T-cell (primary cell): ENCODE results near the gene CSNK1E. TPM values are rescaled to one million over a fixed set of nuclear protein-coding genes. Genes with fewer than 3 reads are reported as not detected.

Experiments used
- ATAC-seq, 4 experiments: fragments of 200-7000 bp in 3 of 4; fragments of 150-1000 bp in 1 of 4; cut with Tn5 transposase; replicated peaks in 1 of 4; 1 replicate in 3 of 4; 2 replicates in 1 of 4; pipeline ENCODE4 v1.10.0; 2021; ENCODE audit warnings: moderate library complexity in 3 of 4, mild to moderate bottlenecking in 2 of 4, moderate number of reproducible peaks in 1 of 4
- CTCF ChIA-PET, 2 donors: fragments of 300-600 bp; sonication (Branson Sonifier 250); formaldehyde crosslinking; loops; one replicate each; lab custom pipeline; 2022; ENCODE audit warnings: antibody characterized with exemption in 2 of 2; lab: Charles Lee
- POLR2A ChIA-PET, 2 donors: fragments of 300-600 bp; sonication (Branson Sonifier 250); formaldehyde crosslinking; loops; one replicate each; lab custom pipeline; 2022; ENCODE audit warnings: antibody characterized with exemption in 2 of 2; lab: Charles Lee
- DNase-seq, 35 experiments: peaks; one replicate each; pipeline versions ENCODE4 v3.0.0 to v3.0.0-alpha.2; 2013 to 2023
- H3K27ac ChIP-seq: one replicate; pipeline ENCODE4 v1.5.1; 2013; ENCODE audit warnings: low read length
- H3K27me3 ChIP-seq, 2 experiments: replicated peaks in 1 of 2; 1 replicate in 1 of 2; 2 replicates in 1 of 2; pipeline versions ENCODE4 v1.6.1 to v1.7.0; 2013; ENCODE audit warnings: low read length in 1 of 2, mixed read lengths in 1 of 2; ENCODE audit not compliant: control insufficient read depth in 2 of 2, insufficient read depth in 2 of 2; ENCODE audit errors: extremely low read depth in 1 of 2
- H3K36me3 ChIP-seq, 2 donors: 1 replicate in 1 of 2; 2 replicates in 1 of 2; pipeline versions ENCODE4 v1.6.1 to v1.7.0; 2013; ENCODE audit warnings: low read length in 1 of 2; ENCODE audit not compliant: control insufficient read depth in 2 of 2, insufficient read depth in 1 of 2; ENCODE audit errors: extremely low read depth in 1 of 2
- H3K4me1 ChIP-seq, 2 experiments: 1 replicate in 1 of 2; 2 replicates in 1 of 2; pipeline versions ENCODE4 v1.6.1 to v1.7.0; 2013; ENCODE audit warnings: low read length in 2 of 2, mixed read lengths in 1 of 2; ENCODE audit not compliant: insufficient read depth in 2 of 2, control insufficient read depth in 1 of 2; ENCODE audit errors: extremely low read depth in 1 of 2
- H3K4me3 ChIP-seq, 2 donors: 1 replicate in 1 of 2; 2 replicates in 1 of 2; pipeline versions ENCODE4 v1.5.1 to v1.7.0; 2013; ENCODE audit warnings: mild to moderate bottlenecking in 2 of 2, low read length in 1 of 2, moderate library complexity in 1 of 2; ENCODE audit not compliant: control insufficient read depth in 1 of 2; ENCODE audit errors: extremely low read depth in 1 of 2
- H3K9me3 ChIP-seq: 2 replicates; pipeline ENCODE4 v1.7.0; 2013
- H3K27ac Mint-ChIP-seq, 2 donors: one replicate each; pipeline ENCODE4 v1.8.0; 2020 to 2021; ENCODE audit warnings: mild to moderate bottlenecking in 2 of 2, mixed read lengths in 2 of 2
- H3K27me3 Mint-ChIP-seq, 2 donors: one replicate each; pipeline ENCODE4 v1.8.0; 2021 to 2022; ENCODE audit warnings: mixed read lengths in 2 of 2
- H3K36me3 Mint-ChIP-seq: one replicate; pipeline ENCODE4 v1.8.0; 2021; ENCODE audit warnings: mixed read lengths
- H3K4me1 Mint-ChIP-seq, 3 donors: one replicate each; pipeline ENCODE4 v1.8.0; 2020 to 2022; ENCODE audit warnings: mixed read lengths in 3 of 3, mild to moderate bottlenecking in 1 of 3
- H3K4me3 Mint-ChIP-seq, 3 donors: one replicate each; pipeline ENCODE4 v1.8.0; 2020 to 2022; ENCODE audit warnings: mild to moderate bottlenecking in 3 of 3, mixed read lengths in 3 of 3, moderate library complexity in 3 of 3
- H3K9me3 Mint-ChIP-seq, 3 donors: one replicate each; pipeline ENCODE4 v1.8.0; 2020 to 2022; ENCODE audit warnings: mixed read lengths in 3 of 3
- WGBS: methylation state at CpG from one replicate; pipeline ENCODE4 v1.1.5; 2013; ENCODE audit warnings: missing lambda C conversion rate; ENCODE audit not compliant: insufficient coverage; 5-methylcytosine and 5-hydroxymethylcytosine counted together
- total RNA-seq, 35 experiments: library from RNA in 6 of 35; stranded (reverse) in 6 of 35; fragments of 120-200 nt in 1 of 35; gene quantifications; one replicate each; pipeline versions ENCODE4 v1.2.1 to v1.2.4 and lab custom pipeline; 2013 to 2026

CSNK1E gene
- total RNA-seq, 5 donors from 2014 or later (not counting 1 experiment from before 2014, with no cell fraction given) = 105 to 142 (median 115) TPM

GRCh38 chr22:38309614-38310517 is 7.4 kb downstream of the CSNK1E start:
- Histone ChIP-seq H3K4me3 (no peak overlapping the region), H3K4me1 (peaks cover 0 to 59% of the 10 kb centered on the region in 2 experiments), H3K9me3 (no peaks in the 10 kb centered on the region), H3K27ac (no peak overlapping the region), H3K36me3 (peaks cover 5 to 28% of the 10 kb centered on the region in 2 donors), H3K27me3 (no peaks in the 10 kb centered on the region)
- peaks cover 3% of the 10 kb centered on the region for H3K36me3 Mint-ChIP-seq
- H3K4me3 Mint-ChIP-seq = no peak overlapping the region
- ATAC-seq (no peak), DNase-seq (no peak)
- H3K27me3 Mint-ChIP-seq = no peaks in the 10 kb centered on the region
- H3K27ac Mint-ChIP-seq = peak overlapping the region; percentile 82 to 85
- POLR2A ChIA-PET = no interaction called here
- H3K4me1 Mint-ChIP-seq = peaks cover 71 to 76% (median 71%) of the 10 kb centered on the region in 3 donors
- H3K9me3 Mint-ChIP-seq = no peaks in the 10 kb centered on the region
- WGBS = 93% methylated on average over 11 of the region's 18 CpGs
- CTCF ChIA-PET = no interaction called here

DNA sequence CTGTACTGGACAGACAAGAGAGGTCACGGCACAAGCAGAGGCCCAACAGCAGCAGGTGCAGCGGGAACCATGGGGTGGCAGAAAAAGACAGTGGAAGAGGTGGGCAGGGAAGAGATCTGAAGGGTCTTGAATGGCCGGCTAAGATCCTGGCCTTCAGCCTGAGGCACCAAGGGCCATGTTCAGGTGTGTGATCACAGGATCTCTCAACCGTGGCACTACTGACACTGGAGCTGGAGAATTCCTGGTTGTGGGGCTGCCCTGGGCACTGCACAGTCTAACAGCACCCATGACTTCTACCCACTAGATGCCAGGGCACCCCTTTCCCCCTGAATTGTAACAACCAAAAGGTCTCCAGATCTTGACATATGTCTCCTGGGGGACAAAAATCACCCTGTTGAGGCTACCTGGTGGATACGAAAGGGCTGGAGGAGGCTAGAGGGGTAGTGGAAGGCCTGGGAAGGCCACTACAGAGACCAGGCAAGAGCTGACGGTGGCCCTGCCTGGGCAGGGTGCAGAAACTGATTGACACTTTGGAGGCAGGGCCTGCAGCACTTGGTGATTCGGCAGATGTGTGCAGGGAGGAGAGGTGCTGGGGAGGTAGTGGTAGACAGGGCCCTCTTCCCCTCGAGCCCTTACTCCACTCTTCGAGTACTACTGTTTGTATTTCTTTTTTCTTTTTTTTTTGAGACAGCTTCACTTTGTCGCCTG is 8.3 kb downstream of the CSNK1E start:
- Histone ChIP-seq H3K27ac (no peak overlapping the region), H3K4me3 (no peak overlapping the region), H3K36me3 (peaks cover 5 to 33% of the 10 kb centered on the region in 2 donors), H3K4me1 (peaks cover 0 to 49% of the 10 kb centered on the region in 2 experiments), H3K9me3 (no peaks in the 10 kb centered on the region), H3K27me3 (no peaks in the 10 kb centered on the region)
- no peak overlapping the region for H3K4me3 Mint-ChIP-seq
- 94% methylated on average over 6 of the region's 10 CpGs for WGBS
- no peak for DNase-seq
- POLR2A ChIA-PET = no interaction called here
- H3K27ac Mint-ChIP-seq = peak overlapping the region; percentile 58 to 85
- H3K27me3 Mint-ChIP-seq = no peaks in the 10 kb centered on the region
- no peaks in the 10 kb centered on the region for H3K9me3 Mint-ChIP-seq
- no peak for ATAC-seq
- CTCF ChIA-PET = no interaction called here
- H3K4me1 Mint-ChIP-seq = peaks cover 62 to 73% (median 67%) of the 10 kb centered on the region in 3 donors
- peaks cover 4% of the 10 kb centered on the region for H3K36me3 Mint-ChIP-seq

DNA sequence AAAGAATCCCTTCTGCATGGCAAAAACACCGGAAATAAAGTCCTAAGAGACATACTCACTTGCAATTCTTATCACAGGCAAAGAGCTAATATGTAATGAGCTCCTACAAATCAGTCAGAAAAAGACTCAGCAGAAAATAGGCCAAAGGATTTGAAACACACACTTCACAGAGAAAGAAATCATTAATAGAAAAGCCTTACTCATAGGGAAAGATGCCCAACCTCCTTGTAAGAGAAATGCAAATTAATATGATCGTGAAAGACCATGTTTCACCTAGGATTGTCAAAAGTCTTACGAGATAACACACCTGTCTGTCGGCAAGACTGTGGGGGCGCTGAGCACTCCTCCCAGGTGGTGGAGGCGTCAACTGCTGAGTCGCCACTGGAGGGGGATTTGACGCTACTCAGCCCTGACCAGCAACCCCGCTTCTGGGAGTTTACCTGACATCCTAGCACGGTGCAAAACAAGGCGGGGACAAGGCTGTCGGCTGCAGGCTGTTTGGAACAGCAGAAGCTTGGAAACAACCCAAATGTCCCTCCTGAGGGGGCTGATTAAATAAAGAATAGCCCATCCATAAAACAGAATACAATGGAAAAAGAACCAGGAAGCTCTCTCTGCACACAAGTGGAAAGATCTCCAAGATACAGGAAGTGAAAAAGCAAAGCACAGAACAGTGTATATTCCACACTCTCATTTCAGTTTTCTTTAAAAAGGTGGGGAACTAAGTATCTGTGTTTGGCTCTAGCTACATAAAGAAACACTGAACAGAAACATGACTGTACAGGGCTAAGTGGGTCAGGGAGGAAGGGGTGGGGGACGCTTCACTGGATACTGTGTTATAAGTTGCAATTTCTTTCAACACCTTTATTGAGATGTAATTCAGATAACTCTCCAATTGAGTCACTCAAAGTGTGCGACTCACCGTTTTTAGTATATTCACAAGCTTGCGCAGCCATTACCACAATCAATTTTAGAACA is 11.5 kb downstream of the CSNK1E start:
- ChIA-PET CTCF (interaction anchor here (0.6 to 1.2 kb wide), 9 partner anchors 19 to 832 kb away, joined by 3 to 4 read pairs (median 3); no protein-coding TSS in a partner anchor), POLR2A (interaction anchor here (0.5 to 1.1 kb wide), 4 partner anchors 13 to 386 kb away, joined by 3 to 8 read pairs (median 3); no protein-coding TSS in a partner anchor)
- H3K4me1 Mint-ChIP-seq = peaks cover 33 to 45% (median 39%) of the 10 kb centered on the region in 3 donors
- peaks cover 14% of the 10 kb centered on the region for H3K36me3 Mint-ChIP-seq
- peaks cover 6 to 44% of the 10 kb centered on the region in 2 donors for H3K36me3 ChIP-seq
- H3K9me3 Mint-ChIP-seq = no peaks in the 10 kb centered on the region
- H3K4me3 Mint-ChIP-seq = peak overlapping the region; percentile 29 to 50 (median 49)
- DNase-seq (peak in 9 of 35 experiments; percentile 10 to 55 (median 31)), ATAC-seq (peak; percentile 63 to 77 (median 64))
- 21% methylated on average over 8 of the region's 16 CpGs for WGBS
- H3K4me1 ChIP-seq = peaks cover 0 to 25% of the 10 kb centered on the region in 2 experiments
- no peaks in the 10 kb centered on the region for H3K27me3 ChIP-seq
- H3K27ac Mint-ChIP-seq = peak overlapping the region; percentile 68 to 83
- no peaks in the 10 kb centered on the region for H3K27me3 Mint-ChIP-seq
- H3K9me3 ChIP-seq = no peaks in the 10 kb centered on the region
- peak overlapping the region; percentile 30 for H3K27ac ChIP-seq
- H3K4me3 ChIP-seq = no peak overlapping the region

GRCh38 chr22:38304526-38304925 is 12.7 kb downstream of the CSNK1E start:
- no peak for DNase-seq
- ChIA-PET CTCF (interaction anchor here (0.6 kb wide), 3 partner anchors 104 to 223 kb away, joined by 3 to 6 read pairs (median 3); no protein-coding TSS in a partner anchor), POLR2A (interaction anchor here (0.6 kb wide), 2 partner anchors 14 to 385 kb away, joined by 5 to 8 read pairs; no protein-coding TSS in a partner anchor)
- Histone ChIP-seq H3K4me1 (peaks cover 0 to 18% of the 10 kb centered on the region in 2 experiments), H3K27ac (no peak overlapping the region), H3K9me3 (no peaks in the 10 kb centered on the region), H3K36me3 (peaks cover 2 to 47% of the 10 kb centered on the region in 2 donors), H3K27me3 (no peaks in the 10 kb centered on the region), H3K4me3 (no peak overlapping the region)
- Mint-ChIP-seq H3K36me3 (peaks cover 21% of the 10 kb centered on the region), H3K4me3 (no peak overlapping the region), H3K4me1 (peaks cover 29 to 42% (median 37%) of the 10 kb centered on the region in 3 donors), H3K9me3 (no peaks in the 10 kb centered on the region), H3K27ac (no peak overlapping the region), H3K27me3 (no peaks in the 10 kb centered on the region)
- WGBS = 98% methylated on average over 11 of the region's 13 CpGs
- ATAC-seq = no peak

DNA sequence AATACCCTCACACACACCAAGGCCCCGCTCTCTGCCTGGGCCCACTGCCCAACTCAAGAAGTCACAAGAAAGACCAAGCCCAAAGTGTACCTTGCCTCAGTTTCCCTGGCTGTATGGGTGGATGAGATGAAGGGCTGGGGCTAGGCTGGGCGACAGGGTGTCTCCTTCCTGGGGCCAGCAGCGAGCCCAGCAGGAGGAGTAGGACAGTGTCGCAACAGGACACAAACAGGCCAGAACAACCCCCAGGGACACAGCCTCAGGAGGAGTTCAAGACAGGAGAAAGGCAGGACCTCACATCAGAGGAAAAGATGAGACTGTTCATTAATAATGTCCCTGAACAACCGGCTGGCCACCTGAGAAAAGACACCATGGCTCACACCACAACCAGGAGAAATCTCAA is 13.3 kb downstream of the CSNK1E start:
- peaks cover 24% of the 10 kb centered on the region for H3K36me3 Mint-ChIP-seq
- H3K36me3 ChIP-seq = peaks cover 2 to 51% of the 10 kb centered on the region in 2 donors

More for the DNA sequence above, 13.3 kb downstream of the CSNK1E start:
- CTCF ChIA-PET = no interaction called here
- no peak overlapping the region for H3K4me3 Mint-ChIP-seq
- H3K4me3 ChIP-seq = no peak overlapping the region
- no peak overlapping the region for H3K27ac ChIP-seq
- no peak overlapping the region for H3K27ac Mint-ChIP-seq
- H3K4me1 Mint-ChIP-seq = peaks cover 27 to 38% (median 35%) of the 10 kb centered on the region in 3 donors
- peaks cover 0 to 17% of the 10 kb centered on the region in 2 experiments for H3K4me1 ChIP-seq
- H3K9me3 ChIP-seq = no peaks in the 10 kb centered on the region
- H3K27me3 Mint-ChIP-seq = no peaks in the 10 kb centered on the region
- no peaks in the 10 kb centered on the region for H3K27me3 ChIP-seq
- 100% methylated on average over 3 of the region's 5 CpGs for WGBS
- no peak for ATAC-seq
- no peak for DNase-seq
- H3K9me3 Mint-ChIP-seq = no peaks in the 10 kb centered on the region
- POLR2A ChIA-PET = no interaction called here
